B cell (primary cell): ENCODE data around the gene SLC24A3. TPM values are rescaled to one million over a fixed set of nuclear protein-coding genes. Genes with fewer than 3 reads are reported as not detected.

Experiments
- ATAC-seq: fragments of 200-7000 bp; cut with Tn5 transposase; one replicate; pipeline ENCODE4 v1.10.0; 2021; ENCODE audit warnings: low read depth, mild to moderate bottlenecking, moderate number of reproducible peaks, moderate library complexity
- CTCF ChIA-PET: fragments of 350-600 bp; sonication (Branson Sonifier 250); formaldehyde crosslinking; loops from one replicate; lab custom pipeline; 2021; ENCODE audit warnings: antibody characterized with exemption, inconsistent platforms; lab: Charles Lee
- POLR2A ChIA-PET: fragments of 350-600 bp; sonication (Branson Sonifier 250); formaldehyde crosslinking; loops from one replicate; lab custom pipeline; 2021; ENCODE audit warnings: antibody characterized with exemption; lab: Charles Lee
- DNase-seq: peaks from one replicate; pipeline ENCODE4 v3.0.0; 2013
- H2AFZ ChIP-seq: 2 replicates; pipeline ENCODE4 v1.6.1; 2012; ENCODE audit warnings: mild to moderate bottlenecking, low read depth, low read length; ENCODE audit not compliant: insufficient read depth, poor library complexity, severe bottlenecking
- H3K27ac ChIP-seq, 2 donors: 1 replicate in 1 of 2; 2 replicates in 1 of 2; pipeline ENCODE4 v1.5.1; 2012 to 2013; ENCODE audit warnings: low read length in 2 of 2, mild to moderate bottlenecking in 2 of 2, moderate library complexity in 1 of 2
- H3K27me3 ChIP-seq, 4 experiments: fragments of 200-600 bp in 1 of 4; sonication (generic) in 1 of 4; replicated peaks in 1 of 4; 1 replicate in 2 of 4; 2 replicates in 2 of 4; pipeline versions ENCODE4 v1.6.1 to v1.7.0; 2013 to 2016; ENCODE audit warnings: low read length in 3 of 4, mild to moderate bottlenecking in 2 of 4, mixed read lengths in 1 of 4, moderate library complexity in 1 of 4; ENCODE audit not compliant: insufficient read depth in 4 of 4, control insufficient read depth in 3 of 4; ENCODE audit errors: control extremely low read depth in 1 of 4
- H3K36me3 ChIP-seq, 2 experiments: replicated peaks in 1 of 2; 1 replicate in 1 of 2; 2 replicates in 1 of 2; pipeline versions ENCODE4 v1.6.1 to v1.7.1; 2013; ENCODE audit warnings: low read length in 1 of 2; ENCODE audit not compliant: insufficient read depth in 2 of 2, control insufficient read depth in 1 of 2; ENCODE audit errors: control extremely low read depth in 1 of 2, extremely low read depth in 1 of 2
- H3K4me1 ChIP-seq, 2 donors: fragments of 200-600 bp in 1 of 2; sonication (generic) in 1 of 2; 1 replicate in 1 of 2; 2 replicates in 1 of 2; pipeline versions ENCODE4 v1.5.1 to v1.6.1; 2013 to 2017; ENCODE audit warnings: low read length in 2 of 2; ENCODE audit not compliant: control insufficient read depth in 2 of 2, insufficient read depth in 2 of 2
- H3K4me2 ChIP-seq: replicated peaks from 2 replicates; pipeline ENCODE3; 2012; ENCODE audit warnings: mild to moderate bottlenecking, low read depth, low read length; ENCODE audit not compliant: poor library complexity, severe bottlenecking
- H3K4me3 ChIP-seq, 5 experiments: fragments of 200-600 bp in 1 of 5; sonication (generic) in 1 of 5; 1 replicate in 3 of 5; 2 replicates in 2 of 5; pipeline versions ENCODE4 v1.5.1 to v1.7.0; 2011 to 2016; ENCODE audit warnings: low read length in 4 of 5, mild to moderate bottlenecking in 4 of 5, low read depth in 2 of 5, control low read depth in 1 of 5, moderate library complexity in 1 of 5; ENCODE audit not compliant: insufficient read depth in 1 of 5; ENCODE audit errors: control extremely low read depth in 1 of 5, extremely low read depth in 1 of 5
- H3K79me2 ChIP-seq: fragments of 200-600 bp; sonication (generic); one replicate; pipeline ENCODE4 v1.6.0; 2016; ENCODE audit warnings: low read length; ENCODE audit not compliant: control insufficient read depth, insufficient read depth
- H3K9ac ChIP-seq: fragments of 200-600 bp; sonication (generic); 2 replicates; pipeline ENCODE4 v1.6.1; 2017; ENCODE audit warnings: mild to moderate bottlenecking, low read length, moderate library complexity
- H3K9me3 ChIP-seq, 3 donors: one replicate each; pipeline versions ENCODE4 v1.6.1 to v1.7.1; 2013; ENCODE audit warnings: low read length in 2 of 3; ENCODE audit not compliant: control insufficient read depth in 2 of 3, insufficient read depth in 1 of 3; ENCODE audit errors: control extremely low read depth in 1 of 3
- H4K20me1 ChIP-seq: 2 replicates; pipeline ENCODE4 v1.6.0; 2012; ENCODE audit warnings: mild to moderate bottlenecking, low read length; ENCODE audit not compliant: insufficient read depth, control insufficient read depth, poor library complexity, severe bottlenecking
- H3K27ac Mint-ChIP-seq: one replicate; pipeline ENCODE4 v1.8.0; 2021; ENCODE audit warnings: mixed read lengths
- H3K27me3 Mint-ChIP-seq: one replicate; pipeline ENCODE4 v1.8.0; 2021; ENCODE audit warnings: mixed read lengths
- H3K4me1 Mint-ChIP-seq: one replicate; pipeline ENCODE4 v1.8.0; 2021; ENCODE audit warnings: mixed read lengths
- H3K4me3 Mint-ChIP-seq: one replicate; pipeline ENCODE4 v1.8.0; 2021; ENCODE audit warnings: mixed read lengths
- H3K9me3 Mint-ChIP-seq: one replicate; pipeline ENCODE4 v1.8.0; 2022; ENCODE audit warnings: mixed read lengths; ENCODE audit not compliant: insufficient read depth
- CTCF ChIP-seq: fragments of 200-600 bp; IDR thresholded peaks from one replicate; pipeline ENCODE4 v1.8.0; 2022; ENCODE audit warnings: antibody characterized with exemption, mild to moderate bottlenecking
- EZH2 ChIP-seq: IDR thresholded peaks from 2 replicates; pipeline ENCODE4 v1.6.1; 2012; ENCODE audit warnings: borderline replicate concordance, low read depth, mild to moderate bottlenecking, moderate library complexity, low read length; ENCODE audit not compliant: insufficient read depth, poor library complexity, severe bottlenecking
- WGBS: methylation state at CpG from one replicate; pipeline ENCODE4 v1.1.5; 2013; ENCODE audit warnings: missing lambda C conversion rate; ENCODE audit not compliant: insufficient coverage; 5-methylcytosine and 5-hydroxymethylcytosine counted together
- intact Hi-C: fragments of 100-400 bp; cut with micrococcal nuclease; formaldehyde crosslinking; loops from one replicate; pipeline ENCODE4 v1.10.0; 2022
- polyA plus RNA-seq: library from polyadenylated mRNA; depleted of rRNA; stranded (reverse); fragments of >200 nt; gene quantifications from 2 replicates; pipeline ENCODE4 v1.2.3, GENCODE V29; 2012
- total RNA-seq, 2 donors: library from RNA; stranded (reverse); fragments of 120-200 nt in 1 of 2; gene quantifications; 1 replicate in 1 of 2; 2 replicates in 1 of 2; pipeline versions ENCODE4 v1.2.3 to v1.2.4, GENCODE V29; 2013 to 2022

The SLC24A3 gene
- total and polyA plus RNA-seq, 2 donors (not counting 1 experiment from before 2014, with no cell fraction given), result not detected

DNA sequence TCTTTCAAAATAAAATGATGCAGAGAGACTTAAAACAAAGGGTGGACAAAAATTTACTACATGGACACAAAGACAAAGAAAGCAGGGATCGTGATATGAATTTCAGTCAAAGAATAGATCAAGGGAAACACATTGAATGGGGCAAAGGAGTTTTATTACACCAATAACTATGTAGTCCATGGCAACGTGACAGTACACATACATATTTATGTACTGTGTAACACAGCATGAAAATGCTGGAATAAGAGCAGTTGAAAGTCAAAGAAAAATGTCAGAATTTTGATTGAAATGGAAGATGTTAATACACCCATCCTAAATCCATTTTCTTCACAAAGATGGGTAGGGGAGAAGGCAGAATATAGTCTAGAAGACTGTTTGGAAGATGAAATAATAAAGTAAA, 536.2 kb downstream of the SLC24A3 start:
- Mint-ChIP-seq H3K4me3 (no peak overlapping the region), H3K27me3 (peaks cover 16% of the 10 kb centered on the region), H3K27ac (no peak overlapping the region), H3K9me3 (peaks cover 2% of the 10 kb centered on the region), H3K4me1 (peaks cover 13% of the 10 kb centered on the region)
- Histone ChIP-seq H3K4me2 (no peak overlapping the region), H3K9ac (no peak overlapping the region), H3K27me3 (peaks cover 0 to 8% (median 5%) of the 10 kb centered on the region in 4 experiments), H3K79me2 (no peaks in the 10 kb centered on the region), H3K27ac (no peak overlapping the region), H3K4me3 (no peak overlapping the region), H3K36me3 (no peaks in the 10 kb centered on the region), H4K20me1 (no peaks in the 10 kb centered on the region), H3K9me3 (peaks cover 0 to 7% (median 6%) of the 10 kb centered on the region in 3 donors), H3K4me1 (peaks cover 9 to 10% of the 10 kb centered on the region in 2 donors), H2AFZ (no peak overlapping the region)
- WGBS, result no CpG with 5 or more reads among the region's 2 CpGs
- POLR2A ChIA-PET, result no interaction called here
- no peak for DNase-seq
- TF ChIP-seq CTCF (no peak), EZH2 (no peak)
- intact Hi-C loops, result no loop called here
- CTCF ChIA-PET, result no interaction called here
- no peak for ATAC-seq

- Histone ChIP-seq H3K27ac (no peak overlapping the region), H3K4me3 (no peak overlapping the region), H3K36me3 (no peaks in the 10 kb centered on the region), H3K9ac (no peak overlapping the region), H2AFZ (no peak overlapping the region), H3K9me3 (peaks cover 0 to 7% (median 3%) of the 10 kb centered on the region in 3 donors), H3K4me2 (no peak overlapping the region), H3K79me2 (no peaks in the 10 kb centered on the region), H3K27me3 (peaks cover 0 to 7% (median 3%) of the 10 kb centered on the region in 4 experiments), H3K4me1 (peaks cover 9 to 10% of the 10 kb centered on the region in 2 donors), H4K20me1 (no peaks in the 10 kb centered on the region)
- intact Hi-C loops, result no loop called here
- Mint-ChIP-seq H3K4me3 (no peak overlapping the region), H3K9me3 (peaks cover 2% of the 10 kb centered on the region), H3K27ac (no peak overlapping the region), H3K4me1 (peaks cover 13% of the 10 kb centered on the region), H3K27me3 (peaks cover 16% of the 10 kb centered on the region)
- ATAC-seq (no peak), DNase-seq (no peak)
- WGBS, result no CpG with 5 or more reads among the region's 3 CpGs
- ChIA-PET CTCF (no interaction called here), POLR2A (no interaction called here)
- no peak for TF ChIP-seq CTCF
- no peak for TF ChIP-seq EZH2
Observed at GRCh38 chr20:19749618-19750071, 537.2 kb downstream of the SLC24A3 start.
